CD4-positive, alpha-beta T cell treated with Interferon alpha-2 for 1 hour (primary cell): ENCODE measurements around the gene RENBP.

Source experiments
- DNase-seq, 2 donors: peaks; one replicate each; pipeline ENCODE4 v3.0.0-alpha.2; 2020 to 2022

RENBP gene

DNA sequence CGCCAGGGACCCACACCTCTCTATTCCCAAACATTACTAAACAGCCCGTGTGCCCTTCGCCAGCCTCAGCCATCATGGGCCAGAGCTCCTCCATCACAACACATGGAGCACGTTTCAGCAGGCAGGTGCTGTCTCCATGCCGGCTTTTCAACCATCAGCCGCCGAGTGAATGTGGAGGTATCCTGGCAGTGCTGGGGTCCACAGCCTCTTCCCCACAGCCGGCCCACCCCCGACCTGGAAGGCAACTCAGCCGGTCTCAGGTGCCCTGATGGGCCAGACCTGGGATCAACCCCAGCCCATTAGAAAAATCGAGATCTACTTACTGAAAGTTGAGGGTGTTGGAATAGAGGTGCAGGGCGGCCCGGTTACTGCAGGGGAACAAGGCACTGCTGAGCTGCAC lies 12.7 kb downstream of the RENBP start:
- DNase-seq: no peak

DNA sequence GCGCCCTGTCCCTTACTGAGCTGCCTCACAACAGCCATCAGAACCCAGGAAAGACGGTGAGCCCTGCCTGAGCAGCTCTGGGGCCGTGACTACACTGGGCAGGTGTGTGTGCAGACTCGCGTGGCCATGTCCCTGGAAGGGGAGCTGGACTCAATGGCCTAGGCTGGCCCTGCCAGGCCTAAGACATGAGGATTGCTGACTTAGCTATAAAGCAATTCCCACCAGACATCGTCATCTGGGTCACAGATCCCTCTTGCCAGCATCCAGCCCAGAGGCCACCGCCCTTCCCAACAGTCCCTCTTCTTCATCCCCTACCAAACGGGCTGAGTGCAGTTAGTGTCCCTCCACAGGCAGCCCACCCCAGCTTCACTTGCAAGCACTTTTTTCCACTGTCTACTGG lies 13.3 kb downstream of the RENBP start:
- DNase-seq: no peak

DNA sequence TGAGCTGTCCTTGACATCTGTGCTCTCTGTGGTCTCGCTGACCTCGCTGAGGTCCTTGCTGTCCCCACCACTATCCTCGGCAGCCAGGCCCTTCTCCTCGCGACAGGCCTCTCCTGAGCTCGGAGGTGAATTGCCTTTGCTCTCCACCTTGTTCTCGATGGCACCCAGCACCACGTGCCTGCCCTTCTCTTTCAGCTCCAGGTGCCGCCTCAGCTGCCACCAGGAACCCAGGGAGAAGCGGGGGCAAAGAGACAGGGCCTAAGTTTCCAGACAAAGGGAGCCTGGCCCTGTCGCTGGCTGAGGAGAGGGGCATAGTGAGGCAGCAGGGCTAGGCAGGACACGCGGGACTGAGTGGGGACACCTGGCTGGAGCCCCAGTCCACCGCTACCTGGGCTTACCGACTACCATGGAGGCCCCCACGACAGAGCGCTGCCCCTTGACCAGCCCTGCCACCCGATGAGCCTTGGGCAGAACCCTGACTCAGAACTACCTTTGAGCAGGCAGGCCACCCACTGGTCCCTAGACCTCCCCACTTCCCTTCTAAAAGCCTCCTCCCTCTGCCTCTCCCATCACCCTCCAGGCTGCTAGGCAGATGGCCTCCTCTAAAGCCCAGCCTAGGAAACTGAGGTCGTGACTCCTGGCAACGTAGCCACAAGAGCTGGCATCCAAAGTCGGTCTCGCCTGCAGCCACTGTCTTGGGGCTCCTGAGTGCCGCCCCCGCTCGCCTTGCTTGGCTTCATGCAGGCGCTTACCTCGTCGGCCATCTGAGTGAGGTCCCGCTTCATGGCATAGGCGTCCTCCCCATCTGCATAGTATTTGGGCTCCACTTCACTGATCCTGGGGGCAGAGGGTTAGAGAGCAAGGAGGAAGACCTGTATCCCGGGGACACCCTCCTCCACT lies 14.2 kb downstream of the RENBP start:
- no peak for DNase-seq

DNA sequence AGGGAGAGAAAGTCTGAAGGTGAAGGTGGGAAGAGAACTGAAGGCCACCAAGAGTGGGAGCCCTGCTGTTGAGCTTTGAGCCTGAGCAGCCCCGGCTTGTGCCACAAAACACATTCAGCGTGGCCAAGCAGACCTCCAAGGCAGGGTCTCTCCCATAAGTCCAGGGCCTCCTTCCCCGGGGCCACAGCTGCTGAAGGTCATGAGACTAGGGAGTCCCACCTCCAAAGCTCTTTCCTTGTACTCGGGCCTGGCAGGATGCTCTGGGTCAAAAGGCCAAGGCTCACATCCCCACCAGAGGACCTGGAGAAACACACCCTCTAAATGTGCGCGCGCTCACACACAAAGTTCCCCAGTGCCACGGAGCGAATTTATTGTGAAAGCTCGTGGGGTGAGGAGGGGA lies 14.9 kb downstream of the RENBP start:
- DNase-seq: no peak

DNA sequence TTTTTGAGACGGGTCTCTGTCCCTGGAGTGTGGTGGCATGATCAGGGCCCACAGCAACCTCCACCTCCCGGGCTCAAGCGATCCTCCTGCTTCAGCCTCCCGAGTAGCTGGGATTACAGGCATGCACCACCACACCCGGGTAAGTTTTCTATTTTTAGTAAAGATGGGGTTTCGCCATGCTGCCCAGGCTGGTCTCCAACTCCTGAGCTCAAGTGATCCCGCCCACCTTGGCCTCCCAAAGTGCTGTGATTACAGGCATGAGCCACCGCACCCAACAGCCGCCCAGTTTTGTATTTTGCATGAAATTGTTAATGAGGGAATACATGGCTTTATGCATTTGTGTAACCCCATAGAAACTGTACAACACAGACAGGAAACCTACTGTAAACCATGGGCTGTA lies 15.6 kb downstream of the RENBP start:
- no peak for DNase-seq

DNA sequence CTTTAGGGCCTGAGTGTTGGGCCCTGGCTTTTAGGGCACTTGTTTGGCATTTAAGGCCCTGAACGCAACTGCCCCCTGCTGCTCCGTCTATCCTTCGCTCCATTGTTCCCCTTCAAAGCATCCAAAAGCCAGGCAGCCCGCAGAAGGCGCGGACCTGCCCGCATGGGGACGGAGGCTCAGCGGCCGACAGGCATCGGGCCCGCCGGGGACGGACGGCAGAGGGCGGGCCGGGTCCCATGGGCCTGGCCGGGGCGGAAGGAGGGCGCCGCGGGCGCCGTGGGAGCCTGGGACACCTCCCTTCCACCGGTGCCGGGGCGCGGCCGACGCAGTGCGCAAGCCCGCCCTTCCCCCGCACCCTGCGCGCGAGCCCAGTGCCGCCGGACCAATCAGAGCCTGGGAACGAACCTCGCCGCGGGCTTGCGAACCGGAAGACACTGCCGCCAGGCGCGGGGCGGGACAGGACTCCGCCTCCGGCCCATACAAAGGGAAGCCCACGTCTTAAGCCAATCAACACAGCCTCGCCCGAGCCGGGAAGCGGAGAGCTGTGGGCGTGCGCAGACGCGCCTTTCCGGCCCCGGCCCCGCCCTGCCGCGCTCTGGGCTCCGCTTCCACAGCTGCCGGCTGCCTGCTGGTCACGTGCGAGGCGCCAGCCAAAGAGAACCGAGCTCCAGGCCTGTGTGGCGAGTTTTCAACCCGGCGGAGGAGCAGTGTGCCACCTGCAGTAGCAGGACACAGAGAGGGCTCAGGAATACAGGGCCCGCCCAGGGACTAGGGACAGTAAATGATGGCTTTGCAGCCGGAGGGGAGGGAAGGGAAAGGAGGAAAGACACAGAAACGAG lies 16.3 kb downstream of the RENBP start:
- DNase-seq: peak; percentile 96 to 98

DNA sequence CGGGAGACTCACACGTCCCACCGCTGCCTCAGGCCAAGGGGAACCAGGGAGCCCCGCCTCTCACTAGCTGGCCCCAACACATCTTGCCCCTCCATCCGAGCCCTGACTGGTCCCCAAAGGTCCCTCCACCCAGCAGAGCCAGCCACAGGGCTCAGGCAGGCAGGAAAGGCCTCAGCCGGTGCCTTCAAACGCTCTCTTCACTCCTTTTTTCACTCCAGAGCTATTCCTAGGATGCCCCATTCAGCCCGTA lies 16.8 kb downstream of the RENBP start:
- no peak for DNase-seq

DNA sequence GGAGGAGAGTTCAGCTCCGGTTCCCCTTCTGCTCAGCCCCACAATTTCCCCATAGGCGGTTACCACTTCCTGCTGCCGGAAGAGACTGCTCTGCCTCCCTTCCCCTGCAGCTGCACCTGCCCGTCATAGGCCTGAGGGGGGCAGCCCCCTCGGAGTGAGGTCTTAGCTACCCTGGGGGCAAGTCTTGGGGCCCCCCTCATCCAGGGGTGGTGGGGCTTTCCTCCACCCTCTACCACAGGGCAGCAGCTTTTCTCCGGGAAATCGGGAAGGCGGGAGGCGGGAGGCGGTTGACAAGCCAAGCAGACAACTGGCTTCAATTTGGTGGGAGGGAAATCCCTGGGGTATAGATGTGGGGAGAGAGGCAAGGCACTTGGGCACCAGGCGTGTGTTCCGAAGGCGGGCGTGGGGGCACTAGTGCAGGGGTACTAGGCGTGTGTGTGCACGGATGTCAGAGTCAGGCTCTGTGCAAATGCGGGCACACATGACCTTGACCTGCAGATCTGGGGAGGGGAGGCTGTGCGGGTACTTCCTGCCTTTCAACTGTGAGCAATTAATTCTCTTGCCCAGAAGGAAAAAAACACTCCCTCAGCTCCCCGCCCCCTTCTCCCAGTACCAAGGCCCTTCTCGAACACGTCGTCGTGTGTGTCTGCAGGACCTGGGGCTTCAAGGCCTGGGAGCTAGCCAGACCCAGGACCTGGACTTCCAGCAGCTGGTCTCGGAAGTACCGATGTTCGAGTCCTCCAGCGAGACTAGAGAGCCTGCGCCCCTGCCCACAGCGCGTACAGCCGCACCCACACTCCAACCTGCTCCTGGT lies 17.4 kb downstream of the RENBP start:
- peak; percentile 86 to 89 for DNase-seq

DNA sequence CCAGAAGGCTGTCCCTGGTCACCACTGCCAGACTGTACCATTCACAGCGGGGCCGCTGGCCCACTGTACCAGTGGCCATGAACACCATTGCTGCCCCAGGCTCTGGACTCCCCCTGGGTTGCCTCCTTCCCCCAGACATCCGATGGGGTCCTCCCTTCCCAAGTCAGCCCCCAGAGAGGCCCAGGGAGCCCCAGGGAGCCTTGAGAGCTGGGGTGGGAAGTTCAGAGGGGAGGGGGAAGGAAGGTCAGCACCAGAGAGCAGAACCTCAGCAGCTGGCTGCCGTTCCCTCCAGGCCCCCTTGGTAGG lies 17.9 kb downstream of the RENBP start:
- DNase-seq: no peak

DNA sequence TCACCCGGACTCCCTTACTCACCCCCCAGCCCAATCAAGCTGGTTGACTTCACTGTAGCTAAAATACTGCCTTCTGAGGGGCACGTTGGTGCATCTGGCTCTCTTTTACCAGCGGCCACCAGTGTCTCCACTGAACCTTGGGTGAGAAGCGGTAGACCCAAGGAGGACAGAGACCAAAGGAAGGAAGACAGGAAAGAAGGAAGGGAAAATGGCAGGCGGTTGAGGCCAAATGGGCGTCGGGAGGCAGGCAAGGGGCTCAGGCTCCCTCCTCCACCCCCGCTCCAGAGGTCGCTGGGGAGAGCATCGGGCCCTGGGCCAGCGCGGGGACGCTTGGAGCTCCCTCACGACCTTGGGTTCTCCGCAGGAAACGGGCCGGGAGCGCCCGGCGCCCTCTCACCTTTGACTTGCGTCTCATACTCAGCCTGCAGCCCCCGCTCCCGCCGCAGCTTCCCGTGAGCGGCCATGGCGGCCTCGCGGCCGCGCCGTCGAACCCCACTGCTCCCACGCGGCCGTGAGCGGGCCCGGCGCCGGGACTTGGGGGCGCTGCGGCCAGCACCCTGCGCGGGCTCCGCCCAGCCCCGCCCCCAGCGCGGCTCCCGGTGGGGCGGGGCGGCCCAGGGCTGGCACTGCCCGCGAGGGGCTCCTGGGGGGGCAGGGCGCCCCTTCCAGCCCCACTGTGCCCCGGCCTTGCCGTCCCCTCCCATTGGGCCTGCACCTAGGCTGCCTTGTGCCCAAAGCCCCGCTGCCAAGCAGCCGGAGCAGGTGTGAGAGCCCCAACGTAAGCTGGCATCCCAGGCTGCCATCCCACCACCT lies 18.5 kb downstream of the RENBP start, which contains the start of gene ARHGAP4:
TSS of gene ARHGAP4 (minus strand) at position 526 of the 813 bp plus-strand sequence. CDS start at position 464, 62 bp downstream.
- DNase-seq: peak; percentile 28 to 55

DNA sequence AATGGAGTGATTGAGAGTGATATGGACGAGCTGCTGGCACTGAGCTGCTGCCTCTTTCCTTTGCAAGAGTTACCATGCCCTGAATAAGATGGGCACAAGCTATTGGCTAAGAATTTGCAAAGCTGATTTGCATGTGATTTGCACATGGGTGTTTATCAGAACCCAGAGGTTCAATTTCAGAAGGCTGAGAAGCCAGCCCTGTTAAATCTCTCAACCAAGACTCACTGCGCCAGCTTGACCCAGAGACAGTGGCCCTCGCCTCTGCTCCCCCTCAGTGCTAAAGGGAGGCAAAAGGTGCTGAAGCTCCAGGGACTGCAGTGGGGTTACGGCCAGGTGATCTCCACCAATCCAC lies 19.1 kb downstream of the RENBP start:
- DNase-seq: peak in 1 of 2 donors; percentile 34

DNA sequence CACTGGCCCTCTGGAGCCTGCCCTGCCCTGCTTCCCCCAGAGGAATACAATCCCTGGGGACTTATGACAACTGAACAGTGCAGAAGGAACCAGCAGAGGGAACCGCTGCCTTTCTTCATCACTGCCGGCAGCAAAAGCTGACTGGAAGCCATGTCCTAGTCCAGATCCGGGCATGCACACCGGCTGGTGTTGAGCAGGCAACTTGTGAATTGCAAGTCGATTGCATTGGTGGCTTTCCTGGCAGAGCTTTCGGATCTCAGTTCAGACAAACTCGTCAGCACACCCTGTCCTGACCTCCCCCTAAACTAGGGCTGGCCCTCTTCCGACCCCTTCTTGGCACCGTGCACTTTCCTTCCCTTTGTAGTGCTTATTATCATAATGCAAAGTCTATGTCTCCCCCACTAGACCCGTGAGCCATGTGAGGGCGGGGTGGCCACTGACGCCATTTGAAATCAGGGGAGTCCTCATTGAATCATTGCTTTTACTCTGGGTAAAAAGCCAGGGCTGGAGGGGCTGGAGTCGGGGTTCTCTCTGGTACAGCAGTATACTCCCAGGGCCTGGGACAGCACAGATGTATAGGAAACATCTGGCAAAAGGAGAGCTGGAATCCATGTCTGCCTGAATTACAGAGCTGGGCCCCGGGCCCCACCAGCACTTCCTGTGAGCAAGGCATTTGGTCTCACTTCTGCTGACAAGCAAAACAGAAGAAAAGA lies 20.1 kb downstream of the RENBP start:
- peak; percentile 61 for DNase-seq

DNA sequence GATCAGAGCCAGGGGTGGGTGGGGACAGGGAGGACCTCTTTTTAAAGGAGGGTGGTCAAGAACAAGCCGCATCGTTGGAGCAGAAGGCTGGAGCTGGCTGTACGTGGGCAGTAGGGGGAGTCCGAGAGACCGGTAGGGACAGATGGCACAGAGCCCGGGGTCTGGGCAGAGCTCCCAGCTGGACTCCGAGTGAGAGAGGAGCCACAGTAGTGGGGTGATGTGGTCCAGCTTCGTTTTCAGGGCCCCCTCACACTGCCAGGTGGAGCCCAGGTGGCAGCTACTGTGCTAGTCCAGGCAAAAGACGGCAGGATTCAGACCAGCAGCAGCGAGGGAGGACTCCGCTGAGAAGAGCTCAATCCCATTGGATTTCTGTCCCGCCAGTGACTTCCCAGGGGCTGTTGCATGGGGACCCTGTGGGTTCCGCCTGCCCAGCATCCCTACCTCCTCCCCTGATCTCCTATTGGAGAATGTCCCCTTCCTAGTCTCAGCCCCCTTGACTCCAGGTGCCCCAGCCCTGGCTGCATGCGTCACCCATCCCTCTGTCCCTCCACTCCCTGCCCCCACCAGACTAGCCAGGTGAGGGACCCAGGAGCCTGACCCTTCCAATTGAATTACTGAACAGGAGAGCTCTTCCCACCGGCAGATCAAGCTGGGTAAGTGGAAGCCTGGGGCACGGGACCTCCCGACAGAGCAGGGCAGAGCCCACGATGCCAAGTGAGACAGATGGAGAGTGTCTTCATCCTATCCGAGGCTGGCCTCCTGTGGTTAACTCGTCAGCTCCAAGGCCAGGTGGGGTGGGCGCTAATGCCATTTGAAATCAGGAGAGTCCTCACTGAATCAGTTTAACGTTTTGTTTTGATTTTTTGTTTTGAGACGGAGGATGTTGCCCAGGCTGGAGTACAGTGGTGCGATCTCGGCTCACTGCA lies 21.2 kb downstream of the RENBP start:
- peak in 1 of 2 donors; percentile 33 for DNase-seq

DNA sequence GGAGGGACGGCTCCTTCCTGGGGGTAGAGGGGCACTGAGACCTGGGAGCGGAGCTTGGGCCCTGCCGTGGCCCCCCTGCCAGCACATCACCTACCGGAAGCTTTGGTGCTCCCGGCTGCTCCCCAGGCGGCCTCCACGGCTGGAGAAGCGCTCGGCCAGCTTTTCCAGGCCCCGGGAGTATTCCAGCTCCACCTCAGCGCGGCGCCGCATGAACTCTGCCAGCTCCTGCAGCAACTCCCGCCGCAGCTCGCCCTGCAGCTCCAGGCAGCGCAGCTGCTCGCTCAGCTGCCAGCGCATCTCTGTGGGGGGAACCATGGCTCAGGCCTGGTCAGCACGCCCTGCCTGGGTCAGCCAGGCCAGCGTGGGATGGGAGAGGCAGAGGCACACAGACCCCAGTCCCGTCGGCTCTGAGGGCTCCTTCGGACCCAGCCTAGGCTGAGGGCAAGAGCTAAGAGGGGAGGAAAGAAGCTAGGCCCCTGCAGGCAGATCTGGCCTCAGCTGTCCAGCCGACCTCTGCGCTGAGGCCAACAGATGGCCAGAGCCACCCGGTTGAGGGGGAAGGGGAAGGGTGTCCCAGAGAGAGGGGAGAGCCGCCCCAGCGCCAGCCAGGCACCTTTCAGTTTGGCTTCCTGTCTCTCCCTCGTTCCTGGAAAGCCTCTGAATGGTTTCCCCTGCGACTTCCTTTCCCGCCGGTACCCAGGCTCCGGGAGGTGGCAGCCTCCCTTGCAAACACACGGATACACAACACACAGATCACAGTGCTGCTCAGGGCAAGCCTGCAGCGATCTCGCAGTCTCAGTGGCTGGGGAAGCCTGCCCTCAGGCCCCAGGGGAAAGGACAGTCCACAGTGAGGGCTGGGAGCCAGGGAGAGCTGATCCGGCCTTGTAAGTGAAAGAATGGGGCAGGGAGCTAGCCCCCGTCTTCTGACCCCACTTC lies 22.7 kb downstream of the RENBP start:
- no peak for DNase-seq

DNA sequence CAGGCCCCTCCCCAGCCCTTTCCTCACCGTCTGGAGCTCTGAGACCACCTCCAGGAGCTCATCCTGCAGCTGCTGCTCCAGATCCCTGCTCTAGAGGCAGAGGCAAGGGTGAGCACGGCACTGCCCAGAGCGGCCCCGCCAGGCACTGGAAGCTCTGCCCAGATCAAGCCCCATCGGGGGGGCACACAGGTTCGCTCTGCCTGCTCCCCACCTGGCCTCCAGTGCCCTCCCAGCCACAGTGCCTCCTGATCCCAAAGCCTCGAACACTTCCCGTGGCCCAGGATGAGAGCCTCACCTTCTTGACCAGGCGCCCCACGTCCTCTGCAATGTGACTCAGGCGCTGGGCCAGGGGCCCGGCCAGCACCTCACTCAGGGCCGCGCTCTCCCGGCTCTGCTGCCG lies 23.4 kb downstream of the RENBP start:
- no peak for DNase-seq

DNA sequence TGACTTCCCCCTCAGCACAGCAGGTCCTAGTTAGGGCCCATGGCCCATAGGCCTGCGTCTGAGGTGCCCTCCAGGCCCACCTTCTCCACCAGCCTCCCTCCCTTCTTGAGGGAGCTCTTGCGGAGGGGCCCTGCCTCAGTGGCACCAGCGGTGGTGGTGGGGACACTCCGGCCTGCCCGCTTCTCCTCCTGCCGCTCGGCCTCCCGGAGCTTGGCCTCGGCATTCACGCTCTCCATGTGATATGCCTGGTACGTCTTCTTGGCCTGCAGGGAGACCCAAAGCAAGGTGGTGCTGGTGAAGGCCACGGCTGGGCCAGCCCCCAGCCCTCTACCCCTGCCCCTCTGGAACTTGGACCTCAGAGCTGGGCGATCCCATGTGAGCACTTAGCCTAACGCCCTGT lies 23.9 kb downstream of the RENBP start:
- no peak for DNase-seq

DNA sequence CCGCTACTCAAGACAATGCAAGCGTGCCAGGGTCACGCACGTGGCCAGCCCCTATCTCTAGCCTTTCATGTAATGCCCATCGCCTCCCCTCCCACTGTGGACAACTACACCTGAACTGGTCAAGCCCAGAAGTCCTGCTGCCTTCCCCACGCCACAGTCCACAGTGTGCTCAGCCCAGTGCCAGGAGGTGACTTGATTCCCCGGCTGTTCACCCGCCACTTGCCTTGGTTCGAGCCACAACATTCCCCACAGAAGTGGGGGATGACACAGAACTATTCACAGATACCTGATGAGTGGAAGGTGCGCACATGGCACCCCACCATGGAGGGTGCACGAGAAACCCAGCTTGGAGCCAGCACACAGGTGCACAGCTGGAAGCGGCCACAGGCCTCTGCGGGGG lies 25.2 kb downstream of the RENBP start:
- no peak for DNase-seq

DNA sequence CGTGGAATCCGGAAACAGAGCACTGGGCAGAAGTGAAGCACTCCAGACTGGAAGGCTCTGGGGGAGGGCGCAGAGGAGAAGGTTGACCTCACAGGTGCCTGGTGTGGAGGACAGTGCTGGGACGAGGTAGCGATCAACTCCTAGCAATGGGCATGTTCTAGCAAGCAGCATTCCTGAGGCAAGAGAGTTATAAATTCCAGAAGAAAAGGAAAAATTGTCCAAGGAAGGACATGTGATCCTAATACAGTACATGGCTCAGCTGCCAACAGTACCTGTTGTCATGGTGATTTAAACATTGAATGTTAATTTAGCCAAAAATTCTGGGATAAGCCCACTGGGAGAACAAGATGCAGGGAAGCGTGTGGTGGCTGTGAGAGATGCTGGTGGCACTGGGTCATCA lies 26.6 kb downstream of the RENBP start:
- DNase-seq: no peak

DNA sequence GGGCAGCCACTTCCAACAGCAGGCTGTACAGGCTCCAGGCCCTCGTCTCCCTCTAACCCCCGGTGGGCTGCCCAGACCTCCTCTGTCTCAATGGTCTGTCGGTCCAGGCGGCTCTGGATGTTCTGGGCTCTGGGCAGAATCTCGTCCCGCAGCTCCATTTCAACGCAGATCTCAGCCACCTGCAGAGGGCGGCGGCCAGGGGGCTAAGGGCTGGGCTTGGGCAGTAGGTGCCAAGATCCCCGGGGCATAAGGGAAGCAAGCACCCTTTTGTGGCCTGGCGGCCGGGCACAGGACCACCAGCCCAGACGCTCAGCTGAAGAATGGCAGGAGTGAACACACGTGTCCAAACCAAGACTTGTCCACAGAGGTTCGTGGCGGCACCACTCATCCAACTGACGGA lies 30.7 kb downstream of the RENBP start:
- no peak for DNase-seq

DNA sequence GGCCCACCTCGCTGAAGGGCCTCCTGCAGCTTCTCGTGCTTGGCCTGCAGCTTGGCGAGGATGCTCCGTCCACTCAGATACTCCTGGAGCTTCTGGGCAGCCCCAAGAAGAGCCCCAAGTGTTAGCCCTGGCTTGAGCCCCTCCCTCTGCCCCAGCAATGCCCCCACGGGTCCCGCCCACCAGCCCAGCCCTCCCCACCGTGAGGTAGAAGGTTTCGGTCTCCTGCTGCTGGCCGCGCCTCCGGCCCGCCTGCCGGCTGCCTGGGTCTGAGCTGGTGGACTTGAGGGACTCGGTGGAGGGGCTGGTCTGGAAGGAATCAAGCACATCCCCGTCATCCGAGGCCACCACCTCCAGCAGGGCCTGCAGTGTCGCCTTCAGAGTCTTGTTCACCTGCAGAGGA lies 31.2 kb downstream of the RENBP start:
- DNase-seq: no peak
